Tongue (tissue), 2 donors: ENCODE results near the gene PREX1. TPM values are rescaled to one million over a fixed set of nuclear protein-coding genes. Genes with fewer than 3 reads are reported as not detected.
A peak's percentile ranks its signal among the peaks of the same experiment; 100 is the strongest.

Source experiments
- DNase-seq: peaks from one replicate; pipeline ENCODE4 v3.0.0-alpha.2; 2015
- total RNA-seq: library from RNA; depleted of rRNA; stranded (reverse); fragments of >200 nt; gene quantifications from one replicate; pipeline ENCODE4 v1.2.3, GENCODE V29; 2014

PREX1 gene
- total RNA-seq, 1 donor from 2014 or later = 29.4 TPM

DNA sequence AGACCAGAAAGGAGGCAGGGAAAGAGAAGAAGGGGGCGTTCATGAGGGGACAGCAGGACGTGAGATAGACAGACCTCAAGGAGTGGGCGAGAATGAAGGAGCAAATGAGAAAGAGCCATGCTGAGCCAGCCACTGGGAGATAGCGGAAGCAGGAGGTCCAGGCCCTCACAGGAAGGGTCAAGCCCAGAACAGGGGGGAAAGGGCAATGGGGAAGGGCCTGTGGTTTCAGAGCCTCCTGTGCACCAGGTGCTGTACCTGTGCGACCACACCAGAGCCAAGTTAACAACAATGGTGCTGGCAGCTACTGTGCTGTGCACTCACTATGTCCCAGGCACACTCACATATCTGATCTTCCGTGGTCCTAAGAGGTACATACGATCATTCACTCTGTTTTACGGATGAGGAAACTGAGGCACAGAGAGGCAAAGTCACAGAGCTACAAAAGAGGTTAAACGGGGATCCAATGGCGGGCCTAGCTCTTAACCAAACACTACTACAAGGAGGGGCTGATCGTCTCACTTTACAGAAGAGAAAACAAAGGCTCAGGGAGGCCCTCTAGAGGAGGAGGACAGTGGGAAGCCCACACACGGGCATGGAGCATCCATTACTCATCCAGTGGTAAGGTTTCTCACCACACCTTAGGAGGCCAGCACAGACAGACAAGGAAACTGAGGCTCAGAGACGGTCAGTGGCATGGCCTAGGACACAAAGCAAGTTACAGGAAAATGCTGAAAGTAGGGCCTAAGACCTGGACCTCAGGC is 129.1 kb downstream of the PREX1 start:
- no peak for DNase-seq

DNA sequence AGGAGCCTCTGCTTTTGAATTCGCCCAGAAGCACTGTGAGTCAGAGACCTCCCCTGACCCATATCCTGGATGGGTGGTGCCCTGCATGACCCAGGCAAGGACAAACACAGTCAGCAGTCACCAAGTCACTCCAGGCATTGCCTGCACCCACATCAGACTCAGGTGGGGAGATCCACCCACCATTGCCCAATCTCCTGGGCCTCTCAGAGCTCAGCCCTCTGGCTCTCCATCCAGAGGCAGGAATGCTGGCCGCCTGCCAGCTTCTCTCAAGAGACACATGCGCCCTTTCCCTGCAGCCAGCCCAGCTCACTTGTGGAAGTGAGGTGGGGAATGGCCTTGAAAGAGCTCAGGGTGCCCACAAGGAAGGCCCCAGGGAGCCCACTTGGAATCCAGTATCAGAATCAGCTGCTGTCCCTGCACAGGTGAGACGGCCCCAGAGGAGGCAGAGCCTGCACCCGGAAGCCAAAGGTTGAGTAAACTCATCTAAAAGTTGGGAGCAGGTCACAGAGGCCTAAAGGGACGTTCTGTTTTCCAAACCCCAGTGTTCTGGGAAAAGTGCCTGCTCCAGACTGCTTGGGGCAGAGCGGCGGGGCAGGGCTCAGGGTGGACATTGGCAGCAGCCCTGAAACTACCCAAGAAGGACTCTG is 129.8 kb downstream of the PREX1 start:
- peak; percentile 78 for DNase-seq

DNA sequence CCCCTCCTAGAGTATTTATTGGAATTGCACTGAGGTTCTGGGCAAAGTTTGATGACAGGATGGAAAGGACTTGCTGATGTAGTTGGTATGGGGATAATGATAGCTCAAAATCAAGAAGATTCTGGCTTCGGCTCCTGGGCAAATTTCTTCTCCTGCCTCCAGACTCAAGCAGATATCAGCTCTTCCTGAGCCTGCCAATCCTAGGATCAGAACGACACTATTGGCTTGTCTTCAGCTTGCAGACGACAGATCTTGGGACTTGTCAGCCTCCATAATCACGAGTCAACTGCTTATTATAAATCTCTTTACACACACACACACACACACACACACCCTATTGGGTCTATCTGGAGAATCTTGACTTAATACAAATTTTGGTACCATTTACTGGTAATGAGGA is 131.1 kb downstream of the PREX1 start:
- DNase-seq = no peak

DNA sequence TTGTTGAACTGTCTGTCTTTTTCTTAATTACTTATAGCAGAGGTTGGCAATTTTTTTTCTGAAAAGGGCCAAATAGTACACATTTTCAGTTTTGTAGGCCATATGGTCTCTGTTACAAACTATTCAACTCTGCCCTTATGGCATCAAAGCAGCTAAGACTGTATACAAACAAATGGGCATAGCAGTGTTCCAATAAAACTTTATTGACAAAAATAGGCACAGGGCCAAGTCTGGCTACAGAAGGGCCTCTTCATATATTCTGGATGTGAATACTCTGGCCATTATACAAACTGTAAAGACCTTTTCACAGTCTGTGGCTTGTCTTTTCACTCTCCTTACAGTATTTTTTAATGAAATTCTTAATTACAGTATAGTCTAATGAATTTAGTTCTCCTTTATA is 132.1 kb downstream of the PREX1 start:
- no peak for DNase-seq

DNA sequence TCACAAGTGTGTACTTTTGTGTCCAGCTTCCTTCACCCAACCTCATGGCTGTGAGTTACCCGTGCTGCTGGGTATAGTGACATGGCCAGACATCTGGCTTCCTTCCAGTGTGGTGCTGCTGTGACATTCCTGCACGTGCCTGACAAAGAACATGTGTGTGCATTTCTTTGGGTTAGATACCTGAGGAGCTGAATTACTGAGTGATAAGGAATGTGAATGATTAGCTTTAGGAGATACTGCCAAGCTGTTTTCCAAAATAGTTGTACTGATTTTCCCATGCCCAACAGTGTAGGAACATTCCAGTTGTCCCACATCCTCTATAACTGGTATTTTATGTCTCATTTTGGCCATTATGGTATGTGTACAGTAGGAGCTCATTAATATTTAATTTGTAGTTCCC is 132.5 kb downstream of the PREX1 start:
- DNase-seq = no peak

DNA sequence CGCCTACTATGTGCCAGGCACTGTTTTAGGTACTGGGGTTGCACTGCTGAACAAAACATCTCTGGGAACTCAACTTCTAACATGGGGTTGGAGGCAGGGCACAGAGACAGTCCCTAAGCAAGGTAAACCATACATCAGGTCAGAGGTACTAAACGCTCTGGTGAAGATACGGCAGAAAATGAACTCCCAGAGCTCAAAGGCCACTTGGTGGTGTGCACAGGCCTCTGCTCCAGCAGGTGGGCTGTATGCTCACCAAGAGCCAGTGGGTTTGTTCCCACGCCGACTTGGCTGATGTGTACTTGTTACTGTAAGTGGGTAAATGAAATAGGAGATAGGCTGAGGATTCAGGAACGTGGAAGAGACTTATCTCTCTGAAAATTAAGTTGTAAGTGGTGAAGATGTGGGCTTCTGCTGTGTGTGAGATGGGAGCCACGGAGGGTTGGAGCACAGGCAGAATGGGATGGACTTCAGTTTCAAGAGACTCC is 133.4 kb downstream of the PREX1 start:
- DNase-seq = no peak

DNA sequence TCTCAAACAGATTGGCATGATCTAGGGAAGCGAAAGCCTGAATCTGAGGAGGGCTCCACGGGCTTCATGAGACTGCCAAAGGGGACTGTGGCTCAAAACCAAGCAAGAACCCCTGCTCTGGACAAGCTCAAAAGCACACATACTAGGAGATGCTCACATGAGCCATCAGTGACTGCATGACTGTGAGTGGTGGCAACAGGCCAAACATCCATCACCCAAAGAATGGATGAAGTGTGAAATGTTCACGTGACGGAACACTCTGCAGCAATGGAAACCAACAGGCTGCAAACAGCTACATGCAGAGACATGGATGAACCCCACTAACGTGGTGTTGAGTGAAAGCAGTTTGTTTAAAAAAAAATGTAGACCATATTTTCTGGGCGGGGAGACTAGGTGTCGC is 136.3 kb downstream of the PREX1 start:
- no peak for DNase-seq

DNA sequence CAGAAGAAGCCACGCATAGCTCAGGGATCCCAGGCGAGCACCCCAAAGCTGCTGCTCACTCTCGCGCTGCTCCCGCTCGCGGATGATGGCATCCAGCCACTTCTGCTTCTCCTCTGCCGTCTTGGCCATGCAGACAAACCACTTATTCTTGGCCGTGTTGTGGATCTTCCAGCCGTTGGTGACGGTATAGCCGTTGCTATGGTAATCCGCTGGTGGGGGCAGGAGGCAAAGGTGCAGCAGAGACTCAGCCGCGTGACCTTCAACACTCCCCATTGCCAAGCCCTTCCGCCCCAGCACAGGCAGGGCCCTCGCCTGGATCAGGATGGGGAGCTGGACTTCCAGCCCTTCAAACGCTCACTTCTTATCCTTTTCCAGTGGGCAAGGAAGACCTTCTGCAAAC is 136.9 kb downstream of the PREX1 start:
- DNase-seq = no peak

DNA sequence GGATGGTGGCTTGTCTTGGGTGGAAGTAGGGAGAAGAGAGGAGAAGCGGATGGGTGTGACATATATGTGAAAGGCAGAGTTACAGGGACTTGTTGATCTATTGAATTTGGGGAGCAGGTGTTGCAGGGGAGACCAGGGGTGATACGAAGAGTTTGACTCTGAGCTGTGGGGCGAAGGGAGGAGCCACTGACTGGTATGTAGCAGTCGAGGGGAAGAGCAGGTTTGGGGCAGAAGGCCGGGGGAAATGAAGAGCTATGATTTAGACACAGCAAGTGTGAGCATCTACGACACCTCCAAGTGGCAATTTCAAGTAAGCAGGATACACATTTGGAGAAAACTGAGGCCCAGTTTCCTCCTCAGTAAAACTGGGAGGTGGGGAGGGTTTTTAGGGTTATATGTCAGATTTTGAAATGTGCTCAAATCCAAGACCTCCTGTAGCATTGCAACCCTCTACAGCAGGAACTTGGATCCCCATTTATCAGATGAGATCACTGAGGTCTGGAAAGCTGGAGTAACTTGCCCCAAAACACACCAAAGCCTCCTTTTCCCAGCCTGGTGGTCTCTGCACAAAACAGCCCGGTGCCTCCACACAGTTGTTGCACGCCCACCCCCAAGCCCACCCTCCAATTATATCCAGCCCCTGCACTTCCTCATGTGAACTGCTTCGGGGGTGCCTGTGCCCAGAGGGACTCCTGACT is 137.8 kb downstream of the PREX1 start:
- no peak for DNase-seq

DNA sequence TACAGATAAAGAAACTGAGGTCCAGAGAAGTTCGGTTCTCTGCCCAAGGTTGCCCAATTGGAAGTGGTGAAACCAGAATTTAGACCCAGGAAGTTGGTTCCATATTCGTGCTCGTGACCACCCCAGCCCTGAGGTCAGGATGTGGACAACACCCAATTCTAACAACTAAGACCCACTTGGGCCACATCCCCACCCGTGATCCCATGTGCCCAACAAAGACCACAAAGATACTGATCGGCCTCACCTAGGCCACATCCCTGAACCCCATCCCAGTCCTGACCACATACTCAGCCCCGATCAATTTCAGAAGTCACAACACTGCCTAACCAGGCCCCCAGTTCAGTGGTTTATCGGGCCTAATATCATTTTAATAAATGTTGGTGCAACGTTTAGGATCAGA is 138.4 kb downstream of the PREX1 start:
- no peak for DNase-seq

DNA sequence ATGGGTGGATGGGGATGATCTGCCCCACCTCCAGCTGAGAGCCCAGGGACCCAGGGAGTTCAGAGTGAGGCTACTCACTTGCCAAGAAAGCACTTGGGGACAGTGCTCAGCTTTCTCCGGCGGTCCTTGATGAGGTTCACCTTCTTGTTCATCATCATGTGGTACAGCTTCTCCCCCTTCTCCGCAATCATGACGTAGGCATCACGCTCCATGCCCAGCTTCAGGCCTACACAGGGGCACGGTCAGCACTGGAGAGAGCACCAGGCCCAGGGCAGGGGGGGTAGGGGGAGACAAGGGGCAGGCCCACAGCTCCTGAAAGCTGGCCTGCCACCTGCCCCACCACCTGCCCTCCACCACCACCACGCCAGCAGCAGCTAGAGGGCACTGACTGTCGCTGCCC is 139.2 kb downstream of the PREX1 start:
- DNase-seq = no peak

DNA sequence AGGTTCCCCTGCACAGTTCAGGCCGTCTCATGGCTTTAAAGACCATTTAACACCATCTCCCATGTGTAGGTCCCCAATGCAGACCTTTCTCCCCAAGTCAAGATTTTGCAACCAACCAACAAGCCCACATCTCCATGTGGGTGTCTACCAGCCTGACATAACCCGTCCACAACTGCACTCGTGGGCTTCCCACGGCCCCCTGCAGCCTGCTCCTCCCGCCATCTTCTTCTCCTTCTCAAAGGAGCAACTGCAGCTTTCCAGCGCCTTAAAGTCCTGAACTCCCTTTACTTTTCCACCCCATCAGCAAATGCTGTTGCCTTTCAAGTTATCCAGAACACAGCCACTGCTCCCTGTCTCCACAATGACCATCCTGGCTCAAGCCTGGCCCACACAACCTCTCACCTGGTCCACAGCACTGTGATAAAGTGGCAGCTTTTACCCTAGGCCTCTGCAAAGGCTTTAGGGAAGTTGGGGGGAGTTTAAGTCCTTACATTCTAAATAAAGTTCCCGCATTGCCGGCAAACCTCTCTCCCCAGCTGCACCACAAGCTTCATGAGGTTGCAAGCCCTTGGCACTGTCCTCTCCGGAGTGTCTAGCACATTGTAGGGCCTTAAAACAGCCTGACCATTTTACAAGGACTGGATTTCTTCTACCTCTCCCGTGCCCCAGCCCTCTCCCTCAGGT is 140.5 kb downstream of the PREX1 start:
- no peak for DNase-seq

DNA sequence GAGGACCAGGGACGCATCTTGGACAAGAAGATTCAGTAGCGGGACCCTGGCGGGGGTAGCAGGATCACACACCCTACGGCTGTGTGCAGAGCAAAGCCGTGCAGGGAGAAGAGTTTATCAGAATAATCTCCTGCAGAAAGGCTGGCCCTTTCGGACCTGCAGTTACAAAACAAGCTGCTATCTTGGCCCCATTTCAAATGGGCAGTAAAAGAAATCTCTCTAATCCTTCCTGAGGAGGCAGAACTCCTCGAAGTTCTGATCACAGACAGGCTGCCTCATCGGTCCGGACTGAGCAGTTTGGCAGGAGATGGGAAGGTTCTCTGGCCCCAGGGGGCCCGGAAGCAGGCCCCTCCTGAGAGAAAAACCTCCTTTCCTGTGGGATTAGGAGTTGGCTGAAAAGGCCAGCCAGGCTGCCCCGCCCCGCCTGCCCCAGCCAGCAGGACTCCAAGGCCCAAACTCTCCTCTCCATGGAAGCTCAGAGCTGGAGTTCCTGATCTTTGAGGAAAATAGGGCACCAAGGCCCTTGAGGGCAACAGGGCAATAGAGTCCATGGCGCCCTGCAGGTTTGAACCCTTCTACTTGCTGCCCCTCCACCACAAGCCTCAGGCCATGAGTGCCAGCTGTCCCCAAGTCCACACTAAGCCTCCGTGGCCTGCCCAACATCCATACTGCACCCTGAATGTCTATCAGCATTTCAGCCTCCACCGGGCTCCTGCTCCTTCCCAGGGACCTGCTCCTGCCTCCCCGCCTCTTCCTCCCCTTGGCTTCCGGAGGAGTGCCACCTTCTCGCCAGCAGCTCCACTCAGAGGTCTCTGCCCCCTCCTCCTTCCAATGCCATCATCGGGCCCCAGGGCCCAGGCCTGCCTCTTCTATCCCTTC is 141.3 kb downstream of the PREX1 start:
- DNase-seq = peak; percentile 65

DNA sequence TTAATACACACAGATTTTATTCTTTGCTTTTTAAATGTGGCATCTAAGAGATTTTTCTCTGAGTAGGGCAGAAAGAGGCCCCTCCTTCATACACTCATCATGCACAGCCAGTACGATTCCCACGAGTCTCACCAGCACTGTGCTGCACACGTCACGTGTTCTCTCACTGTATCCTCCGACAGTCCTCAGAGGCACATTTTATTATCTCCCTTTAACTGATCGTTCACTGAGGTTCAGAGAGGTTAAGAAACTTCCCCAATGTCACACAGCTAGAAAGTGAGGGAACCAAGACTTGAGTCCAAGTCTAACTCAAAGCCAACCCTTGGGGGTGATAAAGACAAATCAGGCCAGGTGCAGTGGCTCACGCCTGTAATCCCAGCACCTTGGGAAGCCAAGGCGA is 142.5 kb downstream of the PREX1 start:
- DNase-seq = no peak

DNA sequence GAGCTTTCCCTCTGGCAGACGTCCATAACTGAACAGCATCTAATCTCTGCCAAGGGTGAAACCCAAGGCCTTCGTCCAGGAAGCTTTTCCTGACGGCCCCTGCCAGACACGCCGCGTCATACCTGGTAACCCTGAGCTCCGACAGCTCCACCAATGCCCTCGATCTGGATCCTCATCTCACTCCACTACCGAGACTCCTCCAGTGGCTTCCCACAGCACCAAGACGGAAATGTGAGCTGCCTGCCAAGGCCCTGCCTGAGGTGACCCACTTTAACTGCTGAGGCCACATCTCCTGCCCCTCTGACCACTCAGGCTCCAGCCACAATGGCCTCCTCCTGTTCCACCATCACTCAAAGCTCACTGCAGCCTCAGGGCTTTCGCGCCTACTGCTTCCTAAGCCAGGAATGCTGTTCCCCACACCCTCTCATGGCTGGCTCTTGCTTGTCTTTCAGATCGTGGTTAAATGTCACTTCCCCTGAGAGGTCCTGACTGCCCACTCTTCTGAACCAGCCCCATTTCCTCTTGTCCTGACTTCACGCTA is 143.2 kb downstream of the PREX1 start:
- DNase-seq = no peak

DNA sequence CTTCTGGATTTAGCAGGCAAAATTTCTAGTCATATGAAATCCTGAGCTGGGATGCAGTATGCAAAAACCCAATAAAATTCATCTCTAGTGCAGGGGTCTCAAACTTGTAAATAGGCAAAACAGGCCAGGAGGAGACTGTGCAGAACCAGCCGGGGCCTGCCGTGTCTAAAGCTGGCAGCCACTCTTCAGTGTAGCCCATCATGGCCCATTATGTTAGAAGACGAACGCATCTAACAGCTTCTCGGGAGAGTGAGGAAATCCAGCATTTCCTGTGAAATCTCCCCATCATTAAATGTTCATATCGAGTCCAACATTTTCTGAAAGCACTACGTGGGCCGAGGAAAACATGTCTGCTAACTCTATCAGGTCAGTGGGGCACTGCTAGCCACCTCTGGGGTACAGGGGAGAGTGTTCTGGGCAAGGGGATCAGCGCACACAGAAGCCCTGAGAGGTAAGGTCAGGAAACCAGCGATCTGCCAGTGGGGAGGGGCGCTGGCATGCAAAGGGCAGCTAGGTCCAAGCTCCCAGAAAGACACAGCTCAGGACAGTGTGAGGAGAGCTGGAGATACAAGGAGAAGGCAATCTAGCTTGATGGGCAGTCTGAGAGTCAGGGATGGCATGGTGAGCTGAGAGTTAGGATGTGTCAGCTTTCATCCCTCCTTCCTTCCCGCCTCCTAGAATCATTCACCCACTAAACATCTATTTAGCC is 144.2 kb downstream of the PREX1 start:
- DNase-seq = no peak

DNA sequence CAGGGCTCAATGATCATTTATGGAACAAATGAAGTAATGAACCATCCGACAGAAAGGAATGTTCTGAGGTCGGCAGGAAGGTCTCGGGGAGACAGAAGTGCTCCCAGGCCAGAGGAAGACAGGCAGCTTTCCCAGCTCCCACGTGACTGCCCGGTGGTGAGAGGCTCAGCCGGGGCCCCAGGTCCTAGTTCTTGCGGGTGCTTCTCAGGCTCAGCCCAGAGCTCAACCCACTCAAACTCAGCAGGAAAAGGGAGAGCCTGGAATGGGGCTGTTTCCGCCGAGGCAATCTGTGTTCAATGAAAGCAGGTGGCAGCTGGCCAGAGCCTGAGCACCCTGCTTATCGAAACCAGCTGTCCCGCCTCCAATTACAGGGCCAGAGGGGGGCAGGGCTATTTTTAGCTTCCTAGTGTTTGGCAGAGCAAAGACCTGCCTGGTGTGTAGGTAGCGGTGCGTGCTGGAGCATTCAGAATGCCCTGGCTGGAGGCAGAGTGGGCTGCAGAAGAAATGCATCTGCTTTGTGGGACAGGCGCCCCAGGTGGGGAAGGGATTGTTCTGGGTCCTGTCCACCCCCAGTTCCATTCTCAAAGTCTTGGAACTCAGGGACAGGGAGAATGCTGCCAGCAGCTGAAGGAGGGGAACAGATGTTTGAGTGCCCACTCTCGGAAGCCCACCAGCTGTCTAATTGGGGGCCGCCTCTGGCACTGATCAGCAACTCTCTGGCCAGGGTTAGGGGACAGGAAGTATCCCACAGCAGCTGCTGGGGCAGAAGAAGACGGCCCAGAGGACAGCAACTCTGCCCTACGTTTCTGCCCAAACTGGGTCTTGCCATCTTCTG is 145.1 kb downstream of the PREX1 start:
- peak; percentile 99 for DNase-seq

DNA sequence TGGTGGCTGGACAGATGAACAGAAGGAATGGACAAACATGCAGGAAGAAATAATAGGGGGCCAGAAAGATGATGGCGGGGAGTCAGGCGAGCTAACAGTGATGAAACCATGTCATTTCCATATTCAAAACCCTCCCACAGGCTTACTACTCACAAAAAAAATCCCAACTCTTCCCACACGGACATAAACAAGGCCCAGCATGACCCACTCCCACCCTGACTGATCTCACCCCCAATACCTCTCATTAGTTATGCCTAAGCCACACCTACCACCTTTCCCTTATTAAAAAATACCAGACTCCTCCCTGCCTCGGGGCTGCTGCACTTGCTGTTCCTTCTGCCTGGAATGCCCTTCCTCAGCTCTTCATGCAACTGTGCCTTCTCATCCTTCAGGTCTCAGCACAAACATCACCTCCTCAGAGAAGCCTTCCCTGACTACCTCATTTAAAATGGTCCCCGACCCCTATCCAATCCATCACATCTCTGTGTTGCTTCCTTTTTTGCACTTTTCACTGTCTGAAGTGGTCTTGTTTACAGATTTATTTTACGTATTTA is 145.8 kb downstream of the PREX1 start:
- no peak for DNase-seq

DNA sequence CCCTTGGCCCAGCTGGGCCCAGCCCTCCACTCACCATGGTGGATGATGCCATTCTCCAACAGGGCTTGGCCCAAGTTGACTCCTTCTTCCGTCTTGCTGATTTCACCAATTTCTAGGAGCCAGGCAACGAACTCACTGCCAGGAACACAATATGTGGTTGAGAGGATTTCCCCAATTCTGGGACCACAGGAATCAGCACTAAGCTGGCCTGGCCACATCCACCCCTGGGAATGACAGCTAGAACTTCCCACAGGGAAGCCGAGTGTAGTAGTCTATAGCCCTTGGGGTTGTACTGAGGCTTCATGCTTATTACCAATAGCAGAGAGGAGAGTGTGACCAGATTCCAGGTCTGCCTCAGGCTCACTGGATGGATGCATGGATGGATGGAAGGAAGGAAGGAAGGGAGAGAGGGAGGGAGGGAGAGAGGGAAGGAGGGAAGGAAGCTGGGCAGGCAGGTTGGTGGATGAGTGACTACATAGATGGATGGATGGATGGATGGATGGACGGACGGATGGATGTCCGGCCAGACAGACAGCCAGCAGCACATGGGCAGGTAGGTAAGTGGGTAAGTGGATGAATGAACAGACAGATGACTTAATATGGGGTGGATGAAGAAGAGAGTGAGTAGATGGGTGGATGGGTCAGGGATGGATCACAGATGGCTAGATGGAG is 146.5 kb downstream of the PREX1 start:
- no peak for DNase-seq
